RWPE1 (cell line): ENCODE data around the gene TMEM169.

Source experiments
- CTCF ChIA-PET: fragments of 350-600 bp; sonication (Branson Sonifier 250); formaldehyde crosslinking; extraction: SDS; loops from one replicate; lab custom pipeline; 2021; lab: Yijun Ruan, JAX
- POLR2A ChIA-PET: fragments of 400-600 bp; formaldehyde crosslinking; extraction: SDS; loops from one replicate; lab custom pipeline; 2020; ENCODE audit warnings: antibody characterized with exemption; ENCODE audit not compliant: low non-redundant PET; lab: Yijun Ruan, JAX
- DNase-seq: peaks from one replicate; pipeline ENCODE4 v3.0.0; 2012; ENCODE audit warnings: low spot score
- H3K27ac ChIP-seq: fragments of 450-650 bp; 2 replicates; pipeline ENCODE4 v1.5.1; 2017
- CTCF ChIP-seq: fragments of 450-650 bp; conservative IDR thresholded peaks from 2 replicates; pipeline ENCODE4 v1.5.1; 2017; ENCODE audit warnings: low read depth, mild to moderate bottlenecking

The TMEM169 gene

GRCh38 chr2:216082117-216082711 is 495 bp downstream of the TMEM169 start:
- CTCF ChIA-PET = interaction anchor here (0.9 to 1.4 kb wide), 3 partner anchors 10 to 32 kb away, joined by 3 to 5 read pairs (median 3); no protein-coding TSS in a partner anchor
- TF ChIP-seq CTCF = no peak
- peak; percentile 16 for DNase-seq
- POLR2A ChIA-PET = interaction anchor here (1.5 kb wide), 1 partner anchor 26 kb away, joined by 8 read pairs; the partner anchor contains the start of gene XRCC5
- peak overlapping the region; percentile 63 for H3K27ac ChIP-seq

GRCh38 chr2:216082805-216083204 is 1.1 kb downstream of the TMEM169 start:
- POLR2A ChIA-PET = no interaction called here
- CTCF ChIA-PET = no interaction called here
- no peak for DNase-seq
- no peak for TF ChIP-seq CTCF
- no peak overlapping the region for H3K27ac ChIP-seq

GRCh38 chr2:216083464-216084281 is 2.0 kb downstream of the TMEM169 start:
- CTCF ChIA-PET = interaction anchor here (1.5 kb wide), 1 partner anchor 31 kb away, joined by 4 read pairs; no protein-coding TSS in a partner anchor
- POLR2A ChIA-PET = no interaction called here
- H3K27ac ChIP-seq = no peak overlapping the region
- no peak for TF ChIP-seq CTCF
- DNase-seq = no peak

- DNase-seq = no peak
- ChIA-PET CTCF (interaction anchor here (0.7 to 1.5 kb wide), 2 partner anchors 9 to 30 kb away, joined by 3 to 4 read pairs; no protein-coding TSS in a partner anchor), POLR2A (no interaction called here)
- TF ChIP-seq CTCF = no peak
- H3K27ac ChIP-seq = no peak overlapping the region
Observed at GRCh38 chr2:216084547-216084946, 2.8 kb downstream of the TMEM169 start.

GRCh38 chr2:216086207-216086893 is 4.6 kb downstream of the TMEM169 start:
- ChIA-PET POLR2A (no interaction called here), CTCF (no interaction called here)
- TF ChIP-seq CTCF = no peak
- H3K27ac ChIP-seq = no peak overlapping the region
- no peak for DNase-seq

GRCh38 chr2:216090369-216090786 is 8.7 kb downstream of the TMEM169 start:
- CTCF ChIA-PET = no interaction called here
- DNase-seq = no peak
- no peak for TF ChIP-seq CTCF
- POLR2A ChIA-PET = no interaction called here
- no peak overlapping the region for H3K27ac ChIP-seq
